ENCODE results near the gene SLCO1A2. TPM values are rescaled to one million over a fixed set of nuclear protein-coding genes. Genes with fewer than 3 reads are reported as not detected.

Gene SLCO1A2
- total and polyA plus RNA-seq, 2 of the 8 experiments (the other 6 are each of a cell fraction or from before 2014, with no cell fraction given) = 2.9 to 5.1 TPM

- Histone ChIP-seq H4K20me1 (replicated peaks in 1 of 2; ENCODE audit: control insufficient read depth in 1 of 2, insufficient read depth in 2 of 2, low read length in 2 of 2) (no peaks in the 10 kb centered on the region), H3K4me2 (ENCODE audit: insufficient read depth in 1 of 2, low read depth in 2 of 2, low read length in 2 of 2) (no peak overlapping the region), H2BK15ac (ENCODE audit: low read length) (no peak overlapping the region), H3K9me3 (ENCODE audit: insufficient read depth in 2 of 2, low read depth in 1 of 2, low read length in 1 of 2) (no peaks in the 10 kb centered on the region), H3K27me3 (replicated peaks in 1 of 4; ENCODE audit: control insufficient read depth in 3 of 4, extremely low read depth in 1 of 4, insufficient read depth in 3 of 4, low read length in 3 of 4) (no peaks in the 10 kb centered on the region), H3K18ac (ENCODE audit: extremely low read depth, low read length) (no peak overlapping the region), H2BK12ac (ENCODE audit: low read depth, low read length) (no peak overlapping the region), H3K79me1 (ENCODE audit: low read depth, low read length) (no peaks in the 10 kb centered on the region), H4K91ac (replicated peaks; ENCODE audit: insufficient read length, low read length) (no peak overlapping the region), H3K4me1 (replicated peaks in 1 of 4; ENCODE audit: control insufficient read depth in 3 of 4, insufficient read depth in 4 of 4, low read length in 3 of 4) (peaks cover 0 to 5% (median under 1%) of the 10 kb centered on the region in 4 experiments; a peak in 1 of 7 replicates), H3K56ac (replicated peaks; ENCODE audit: insufficient read length, low read depth, low read length) (no peak overlapping the region), H3K23ac (ENCODE audit: insufficient read length) (no peak overlapping the region), H2AK5ac (ENCODE audit: low read depth, low read length) (no peak overlapping the region), H3K79me2 (ENCODE audit: control insufficient read depth in 1 of 2, insufficient read depth in 2 of 2, low read length in 2 of 2) (no peaks in the 10 kb centered on the region), H2BK120ac (replicated peaks; ENCODE audit: low read depth, low read length) (no peak overlapping the region), H4K5ac (ENCODE audit: insufficient read length, low read depth, low read length) (no peak overlapping the region), H3K27ac (ENCODE audit: low read depth, low read length) (no peak overlapping the region), H2AFZ (ENCODE audit: low read length) (no peak overlapping the region), H3K4ac (replicated peaks; ENCODE audit: insufficient read length, low read depth, low read length) (no peak overlapping the region), H3K36me3 (ENCODE audit: control insufficient read depth in 2 of 4, insufficient read depth in 4 of 4, low read length in 3 of 4) (no peaks in the 10 kb centered on the region), H3K14ac (ENCODE audit: insufficient read length) (no peak overlapping the region), H3K23me2 (ENCODE audit: low read depth, low read length) (no peaks in the 10 kb centered on the region), H2BK5ac (ENCODE audit: low read depth, low read length) (no peak overlapping the region), H2BK20ac (ENCODE audit: low read length) (no peak overlapping the region), H3K9ac (replicated peaks in 1 of 4; ENCODE audit: extremely low read depth in 1 of 4, low read depth in 3 of 4, low read length in 3 of 4) (no peak overlapping the region), H4K8ac (ENCODE audit: extremely low read depth, insufficient read depth, low read length) (no peak overlapping the region), H3K4me3 (ENCODE audit: extremely low read depth in 1 of 4, insufficient read depth in 2 of 4, low read depth in 3 of 4, low read length in 4 of 4) (no peak overlapping the region)
- DNase-seq (ENCODE audit: low read depth in 1 of 2, low spot score in 2 of 2) (no peak), FAIRE-seq (no peak)
- CTCF ChIA-PET (ENCODE audit: partially characterized antibody) = no interaction called here
- WGBS, 2 experiments (ENCODE audit: extremely low coverage in 1 of 2, insufficient coverage in 1 of 2, insufficient read length in 1 of 2, insufficient replicate concordance in 2 of 2, low coverage in 1 of 2, low lambda C conversion rate in 2 of 2, missing lambda C conversion rate in 1 of 2) = 94% methylated on average over 4 of the region's 4 CpGs; no CpG with 5 or more reads in 1 of the 2 experiments
- POLR2A ChIA-PET (ENCODE audit: partially characterized antibody) = interaction anchor here (1.6 kb wide), 1 partner anchor 24 kb away, joined by 5 read pairs; no protein-coding TSS in a partner anchor
- TF ChIP-seq TEAD4 (IDR thresholded peaks at IDR 0.05; ENCODE audit: low read depth, low read length) = no peak
- TF ChIP-seq SIN3A (conservative IDR thresholded peaks at IDR 0.05 in 1 of 2, IDR thresholded peaks at IDR 0.05 in 1 of 2; ENCODE audit: low read depth in 1 of 2, low read length in 2 of 2) = no peak
- no peak for TF ChIP-seq TBP (IDR thresholded peaks at IDR 0.05; ENCODE audit: low read depth, low read length)
- no peak for TF ChIP-seq E2F6 (IDR thresholded peaks at IDR 0.05)
- TF ChIP-seq ATF2 (IDR thresholded peaks at IDR 0.05; ENCODE audit: low read length) = no peak
- no peak for TF ChIP-seq KDM5A (IDR thresholded peaks at IDR 0.05; ENCODE audit: low read length)
- TF ChIP-seq PHF8 (conservative IDR thresholded peaks at IDR 0.05; ENCODE audit: low read depth, low read length) = no peak
- no peak for TF ChIP-seq KDM4A (IDR thresholded peaks at IDR 0.05; ENCODE audit: low read depth, low read length, severe bottlenecking)
- TF ChIP-seq RFX5 (IDR thresholded peaks at IDR 0.05; ENCODE audit: borderline replicate concordance, low read depth, low read length) = no peak
- TF ChIP-seq EGR1 (IDR thresholded peaks at IDR 0.05; ENCODE audit: borderline replicate concordance, low read depth, low read length) = no peak
Measured at GRCh38 chr12:21369141-21369980, 34.6 kb upstream of the SLCO1A2 start.

Measured in H1 (cell line).